MCF 10A (cell line): ENCODE results near the gene HOXD12. TPM values are rescaled to one million over a fixed set of nuclear protein-coding genes. Genes with fewer than 3 reads are reported as not detected.

Source experiments
- BruUV-seq: library from RNA; stranded (reverse); fragments of 400-500 nt; replicated peaks from 2 replicates; lab custom pipeline; 2021; lab: Mats Ljungman, UMichigan
- CTCF ChIA-PET: fragments of 300-600 bp; sonication (Branson Sonifier 250); formaldehyde crosslinking; extraction: SDS; loops from one replicate; lab custom pipeline; 2021; ENCODE audit warnings: antibody characterized with exemption, inconsistent platforms; lab: Yijun Ruan, JAX
- POLR2A ChIA-PET: fragments of 300-600, 350-650 bp; sonication (Branson Sonifier 250); formaldehyde crosslinking; extraction: SDS; loops from one replicate; lab custom pipeline; 2020; ENCODE audit warnings: antibody characterized with exemption, inconsistent platforms; lab: Yijun Ruan, JAX
- DNase-seq: peaks from one replicate; pipeline ENCODE4 v3.0.0-alpha.2; 2018; ENCODE audit not compliant: unreplicated experiment
- H3K27ac Mint-ChIP-seq: one replicate; pipeline ENCODE4 v1.8.0; 2022; ENCODE audit warnings: mild to moderate bottlenecking, low read depth, mixed read lengths; ENCODE audit not compliant: unreplicated experiment
- H3K27me3 Mint-ChIP-seq: one replicate; pipeline ENCODE4 v1.8.0; 2022; ENCODE audit warnings: mixed read lengths; ENCODE audit not compliant: insufficient read depth, unreplicated experiment
- H3K36me3 Mint-ChIP-seq: one replicate; pipeline ENCODE4 v1.8.0; 2022; ENCODE audit warnings: mild to moderate bottlenecking, moderate library complexity, mixed read lengths; ENCODE audit not compliant: insufficient read depth, unreplicated experiment
- H3K4me1 Mint-ChIP-seq: one replicate; pipeline ENCODE4 v1.8.0; 2022; ENCODE audit warnings: mixed read lengths; ENCODE audit not compliant: insufficient read depth, unreplicated experiment
- H3K4me3 Mint-ChIP-seq: one replicate; pipeline ENCODE4 v1.8.0; 2022; ENCODE audit warnings: mild to moderate bottlenecking, moderate library complexity, mixed read lengths; ENCODE audit not compliant: unreplicated experiment
- H3K9me3 Mint-ChIP-seq: one replicate; pipeline ENCODE4 v1.8.0; 2022; ENCODE audit warnings: mixed read lengths; ENCODE audit not compliant: unreplicated experiment
- intact Hi-C: fragments of 100-400 bp; cut with micrococcal nuclease; formaldehyde crosslinking; loops from 2 replicates; pipeline ENCODE4 v1.14.1; 2022
- total RNA-seq: library from RNA; stranded (reverse); gene quantifications from 2 replicates; pipeline ENCODE4 v1.2.3, GENCODE V29; 2022
- TF ChIP-seq, protein P1 (sequence below): fragments of 200-600 bp; IDR thresholded peaks from one replicate; pipeline ENCODE4 v1.8.0; 2022; ENCODE audit warnings: antibody characterized with exemption, mild to moderate bottlenecking; ENCODE audit not compliant: unreplicated experiment

The HOXD12 gene
- total RNA-seq, 1 experiment from 2014 or later = not detected

DNA sequence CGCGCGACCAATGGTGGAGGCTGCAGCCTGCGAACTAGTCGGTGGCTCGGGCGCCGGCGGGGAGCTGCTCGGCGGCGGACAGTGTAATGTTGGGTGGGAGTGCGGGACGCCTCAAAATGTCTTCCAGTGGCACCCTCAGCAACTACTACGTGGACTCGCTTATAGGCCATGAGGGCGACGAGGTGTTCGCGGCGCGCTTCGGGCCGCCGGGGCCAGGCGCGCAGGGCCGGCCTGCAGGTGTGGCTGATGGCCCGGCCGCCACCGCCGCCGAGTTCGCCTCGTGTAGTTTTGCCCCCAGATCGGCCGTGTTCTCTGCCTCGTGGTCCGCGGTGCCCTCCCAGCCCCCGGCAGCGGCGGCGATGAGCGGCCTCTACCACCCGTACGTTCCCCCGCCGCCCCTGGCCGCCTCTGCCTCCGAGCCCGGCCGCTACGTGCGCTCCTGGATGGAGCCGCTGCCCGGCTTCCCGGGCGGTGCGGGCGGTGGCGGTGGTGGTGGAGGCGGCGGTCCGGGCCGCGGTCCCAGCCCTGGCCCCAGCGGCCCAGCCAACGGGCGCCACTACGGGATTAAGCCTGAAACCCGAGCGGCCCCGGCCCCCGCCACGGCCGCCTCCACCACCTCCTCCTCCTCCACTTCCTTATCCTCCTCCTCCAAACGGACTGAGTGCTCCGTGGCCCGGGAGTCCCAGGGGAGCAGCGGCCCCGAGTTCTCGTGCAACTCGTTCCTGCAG lies 23.3 kb downstream of the HOXD12 start, which contains the start of gene HOXD9:
HOXD9 (plus strand) TSS at position 37 of the 728 bp plus-strand sequence; CDS start at position 87, 50 bp downstream.
- no peak within 1 kb of the TSS for H3K27ac Mint-ChIP-seq
- peaks cover 41% of the 10 kb centered on the region for H3K27me3 Mint-ChIP-seq
- POLR2A ChIA-PET = no interaction called here
- CTCF ChIA-PET = interaction anchor here (0.7 to 3.3 kb wide), 6 partner anchors 12 to 1702 kb away, joined by 3 to 17 read pairs (median 3); no protein-coding TSS in a partner anchor
- H3K36me3 Mint-ChIP-seq = no peaks in the 10 kb centered on the region
- H3K4me3 Mint-ChIP-seq = no peak within 1 kb of the TSS
- TF ChIP-seq, protein P1, sequence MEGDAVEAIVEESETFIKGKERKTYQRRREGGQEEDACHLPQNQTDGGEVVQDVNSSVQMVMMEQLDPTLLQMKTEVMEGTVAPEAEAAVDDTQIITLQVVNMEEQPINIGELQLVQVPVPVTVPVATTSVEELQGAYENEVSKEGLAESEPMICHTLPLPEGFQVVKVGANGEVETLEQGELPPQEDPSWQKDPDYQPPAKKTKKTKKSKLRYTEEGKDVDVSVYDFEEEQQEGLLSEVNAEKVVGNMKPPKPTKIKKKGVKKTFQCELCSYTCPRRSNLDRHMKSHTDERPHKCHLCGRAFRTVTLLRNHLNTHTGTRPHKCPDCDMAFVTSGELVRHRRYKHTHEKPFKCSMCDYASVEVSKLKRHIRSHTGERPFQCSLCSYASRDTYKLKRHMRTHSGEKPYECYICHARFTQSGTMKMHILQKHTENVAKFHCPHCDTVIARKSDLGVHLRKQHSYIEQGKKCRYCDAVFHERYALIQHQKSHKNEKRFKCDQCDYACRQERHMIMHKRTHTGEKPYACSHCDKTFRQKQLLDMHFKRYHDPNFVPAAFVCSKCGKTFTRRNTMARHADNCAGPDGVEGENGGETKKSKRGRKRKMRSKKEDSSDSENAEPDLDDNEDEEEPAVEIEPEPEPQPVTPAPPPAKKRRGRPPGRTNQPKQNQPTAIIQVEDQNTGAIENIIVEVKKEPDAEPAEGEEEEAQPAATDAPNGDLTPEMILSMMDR = no peak
- no peaks in the 10 kb centered on the region for H3K4me1 Mint-ChIP-seq
- intact Hi-C loops = no loop called here
- DNase-seq = no peak
- no peaks in the 10 kb centered on the region for H3K9me3 Mint-ChIP-seq
- no TSS peak for BruUV-seq

DNA sequence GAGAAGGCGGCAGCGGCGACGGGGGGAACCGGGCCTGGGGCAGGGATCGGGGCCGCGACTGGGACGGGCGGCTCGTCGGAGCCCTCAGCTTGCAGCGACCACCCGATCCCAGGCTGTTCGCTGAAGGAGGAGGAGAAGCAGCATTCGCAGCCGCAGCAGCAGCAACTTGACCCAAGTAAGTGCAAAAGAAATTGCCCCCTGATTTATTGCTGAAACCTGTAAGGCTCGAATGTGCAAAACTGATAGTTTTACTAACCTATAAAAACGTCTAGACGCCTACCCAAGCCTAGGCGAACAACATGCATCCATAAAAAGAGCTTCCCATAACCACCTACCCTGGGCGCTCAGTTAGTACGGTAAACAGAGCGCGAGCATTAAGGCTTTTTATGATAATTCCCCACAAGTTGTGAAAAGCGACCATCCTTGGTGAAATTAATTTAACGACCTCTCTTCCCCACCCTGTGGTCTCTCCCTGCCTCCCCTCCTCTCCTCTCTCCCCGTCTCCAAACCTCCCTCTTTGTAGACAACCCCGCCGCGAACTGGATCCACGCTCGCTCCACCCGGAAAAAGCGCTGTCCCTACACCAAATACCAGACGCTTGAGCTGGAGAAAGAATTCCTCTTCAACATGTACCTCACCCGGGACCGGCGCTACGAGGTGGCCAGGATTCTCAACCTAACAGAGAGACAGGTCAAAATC lies 24.0 kb downstream of the HOXD12 start:
- no peaks in the 10 kb centered on the region for H3K4me1 Mint-ChIP-seq
- intact Hi-C loops = no loop called here
- no TSS peak for BruUV-seq
- CTCF ChIA-PET = interaction anchor here (0.6 to 1.1 kb wide), 5 partner anchors 13 to 1703 kb away, joined by 3 read pairs; no protein-coding TSS in a partner anchor
- no peaks in the 10 kb centered on the region for H3K9me3 Mint-ChIP-seq
- H3K27me3 Mint-ChIP-seq = peaks cover 33% of the 10 kb centered on the region
- POLR2A ChIA-PET = no interaction called here
- no peaks in the 10 kb centered on the region for H3K36me3 Mint-ChIP-seq
- DNase-seq = no peak
- no peak overlapping the region for H3K27ac Mint-ChIP-seq
- TF ChIP-seq, protein P1 = no peak
- no peak overlapping the region for H3K4me3 Mint-ChIP-seq

DNA sequence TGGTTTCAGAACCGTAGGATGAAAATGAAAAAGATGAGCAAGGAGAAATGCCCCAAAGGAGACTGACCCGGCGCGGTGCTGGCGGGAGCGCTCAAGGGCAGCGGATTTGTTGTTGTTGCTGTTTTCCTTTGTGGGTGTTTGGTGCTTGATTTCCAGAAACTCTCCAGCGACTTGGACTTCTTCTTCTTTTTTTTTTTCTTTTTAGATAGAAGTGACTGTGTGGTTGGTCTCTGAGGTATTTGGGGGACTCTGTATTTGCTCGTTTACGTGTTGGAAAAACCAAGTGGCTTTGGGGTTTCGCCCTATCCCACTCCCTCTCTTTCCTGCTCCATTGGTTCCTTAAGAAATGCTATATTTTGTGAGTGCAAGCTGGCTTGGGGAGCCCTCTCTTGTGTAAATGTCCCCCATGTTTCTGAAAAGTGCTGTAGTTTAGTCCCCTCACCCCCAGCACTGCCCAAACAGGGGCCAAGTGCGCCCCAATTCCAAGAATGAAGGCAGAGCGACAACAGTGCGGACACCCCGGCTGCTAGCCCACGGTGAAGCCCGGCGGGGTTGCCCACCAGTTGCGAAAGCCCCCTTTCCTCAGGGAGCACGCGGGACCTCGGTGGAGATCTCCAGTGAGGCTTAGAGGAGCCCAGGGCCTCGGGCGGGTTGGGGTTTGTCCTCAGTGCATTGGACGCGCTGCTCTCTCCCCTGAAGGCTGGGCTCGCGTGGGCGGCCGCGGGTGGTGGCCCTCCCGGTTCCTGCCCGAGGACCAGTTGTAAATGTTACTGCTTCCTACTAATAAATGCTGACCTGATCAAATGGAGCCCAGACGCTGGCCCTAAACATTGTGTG lies 24.7 kb downstream of the HOXD12 start:
- no TSS peak for BruUV-seq
- Mint-ChIP-seq H3K4me3 (no peak overlapping the region), H3K27me3 (peaks cover 26% of the 10 kb centered on the region), H3K36me3 (no peaks in the 10 kb centered on the region), H3K27ac (no peak overlapping the region), H3K9me3 (no peaks in the 10 kb centered on the region), H3K4me1 (no peaks in the 10 kb centered on the region)
- TF ChIP-seq, protein P1 = no peak
- CTCF ChIA-PET = interaction anchor here (0.6 to 4.4 kb wide), 6 partner anchors 343 to 1025 kb away, joined by 3 to 100 read pairs (median 3); no protein-coding TSS in a partner anchor
- POLR2A ChIA-PET = interaction anchor here (0.5 kb wide), 1 partner anchor 400 kb away, joined by 3 read pairs; no protein-coding TSS in a partner anchor
- DNase-seq = no peak
- intact Hi-C loops = no loop called here
